ENCODE data around the gene TUBGCP3.

Gene TUBGCP3

DNA sequence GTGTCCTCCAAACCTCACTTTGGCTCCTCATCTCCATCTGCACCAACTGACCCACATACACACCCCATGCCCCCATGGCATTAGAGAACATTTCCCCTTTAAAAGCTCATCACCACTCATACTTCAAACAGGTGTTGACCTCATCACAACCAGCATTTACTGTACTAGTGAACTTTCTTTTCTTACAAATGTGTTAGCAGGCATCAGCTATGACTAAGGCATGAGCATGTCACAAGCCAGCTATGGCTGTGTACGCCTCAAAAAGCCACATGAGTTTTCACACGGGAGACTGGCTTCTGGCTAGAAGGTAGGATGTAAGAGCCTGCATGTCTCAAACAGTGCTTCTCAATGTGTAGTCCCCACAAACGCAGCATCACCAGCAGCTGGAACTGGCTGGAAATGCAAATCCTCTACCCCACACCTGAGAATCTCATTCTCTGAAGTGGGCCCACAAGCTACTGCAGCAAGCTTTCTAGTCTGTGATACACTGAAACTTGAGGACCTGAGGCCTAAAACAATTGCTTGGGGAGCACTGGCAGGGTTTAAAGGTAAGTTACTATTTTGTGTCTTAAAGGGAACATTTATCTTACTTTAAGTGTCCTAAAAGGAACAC, 66.8 kb downstream of the TUBGCP3 start:
- DNase-seq (ENCODE audit: low read depth, low spot score), result no peak
- H3K9ac ChIP-seq (ENCODE audit: insufficient read length, low read depth), result no peak overlapping the region
- H3K4me1 ChIP-seq (ENCODE audit: insufficient read depth, insufficient read length), result no peaks in the 10 kb centered on the region
- no peak overlapping the region for H3K4me3 ChIP-seq (ENCODE audit: insufficient read length, low read depth)
- H3K9me3 ChIP-seq (ENCODE audit: insufficient read depth, low read length), result no peaks in the 10 kb centered on the region
- peaks cover 61% of the 10 kb centered on the region for H3K36me3 ChIP-seq (ENCODE audit: insufficient read depth, insufficient read length, low read length)
- H3K27me3 ChIP-seq (ENCODE audit: insufficient read depth, insufficient read length), result no peaks in the 10 kb centered on the region
- no peak for TF ChIP-seq YY1 (IDR thresholded peaks at IDR 0.05; ENCODE audit: insufficient read depth, insufficient read length)
- TF ChIP-seq SUZ12 (IDR thresholded peaks at IDR 0.05; ENCODE audit: extremely low read depth, insufficient read depth, insufficient read length), result no peak
- TF ChIP-seq ZNF274 (IDR thresholded peaks at IDR 0.05; ENCODE audit: low read depth, low read length), result no peak

DNA sequence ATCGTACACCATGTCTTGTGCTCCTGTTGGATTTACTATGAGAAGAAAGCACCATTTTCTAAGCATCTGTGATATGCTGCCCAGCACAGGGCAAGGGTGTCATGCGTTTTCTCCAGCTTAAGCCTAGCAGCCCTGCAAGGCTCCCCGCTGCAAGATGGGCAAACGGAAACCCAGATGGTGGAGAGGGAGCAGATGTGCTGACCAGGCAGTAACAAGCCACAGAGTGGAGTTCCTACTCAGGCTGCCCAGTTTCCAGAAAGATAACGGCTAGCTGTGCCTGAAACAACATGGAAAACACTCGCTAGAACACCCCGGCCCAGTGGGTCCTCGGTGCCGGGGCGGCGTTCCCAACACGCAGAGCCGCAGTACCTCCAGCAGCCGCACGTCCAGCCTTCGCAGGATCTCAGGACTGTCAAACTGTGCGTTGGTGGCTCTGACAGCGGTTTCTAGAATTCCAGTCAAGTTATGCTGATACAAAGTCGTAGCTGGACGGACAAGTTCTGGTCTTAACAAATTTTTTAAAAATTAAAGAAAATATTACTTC, 68.4 kb downstream of the TUBGCP3 start:
- Histone ChIP-seq H3K36me3 (ENCODE audit: insufficient read depth, insufficient read length, low read length) (peaks cover 59% of the 10 kb centered on the region), H3K4me3 (ENCODE audit: insufficient read length, low read depth) (no peak overlapping the region), H3K9me3 (ENCODE audit: insufficient read depth, low read length) (no peaks in the 10 kb centered on the region), H3K9ac (ENCODE audit: insufficient read length, low read depth) (no peak overlapping the region), H3K27me3 (ENCODE audit: insufficient read depth, insufficient read length) (no peaks in the 10 kb centered on the region), H3K4me1 (ENCODE audit: insufficient read depth, insufficient read length) (no peaks in the 10 kb centered on the region)
- no peak for DNase-seq (ENCODE audit: low read depth, low spot score)
- no peak for TF ChIP-seq ZNF274 (IDR thresholded peaks at IDR 0.05; ENCODE audit: low read depth, low read length)
- TF ChIP-seq YY1 (IDR thresholded peaks at IDR 0.05; ENCODE audit: insufficient read depth, insufficient read length), result no peak

DNA sequence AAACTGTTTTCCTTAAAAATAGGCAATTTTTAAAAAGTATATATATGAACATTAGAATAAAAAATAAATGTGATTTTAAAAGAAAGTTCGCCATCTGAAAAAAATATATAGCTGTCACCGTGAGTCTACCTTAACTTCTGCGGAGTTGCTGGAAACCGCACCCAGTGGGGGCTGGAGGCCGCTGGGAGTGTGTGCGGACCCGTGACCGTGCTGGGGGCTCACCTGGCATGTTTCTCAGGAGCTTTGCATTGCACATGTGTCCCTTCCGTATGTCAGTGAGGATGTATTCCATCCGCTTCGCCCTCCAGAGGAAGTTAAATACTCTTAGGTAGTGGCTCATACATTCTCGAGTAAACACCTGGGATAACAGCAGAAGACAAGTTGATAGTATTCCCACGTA, 71.7 kb downstream of the TUBGCP3 start:
- no peaks in the 10 kb centered on the region for H3K4me1 ChIP-seq (ENCODE audit: insufficient read depth, insufficient read length)
- no peaks in the 10 kb centered on the region for H3K27me3 ChIP-seq (ENCODE audit: insufficient read depth, insufficient read length)
- no peaks in the 10 kb centered on the region for H3K9me3 ChIP-seq (ENCODE audit: insufficient read depth, low read length)
- peaks cover 47% of the 10 kb centered on the region for H3K36me3 ChIP-seq (ENCODE audit: insufficient read depth, insufficient read length, low read length)
- TF ChIP-seq ZNF274 (IDR thresholded peaks at IDR 0.05; ENCODE audit: low read depth, low read length) (no peak), YY1 (IDR thresholded peaks at IDR 0.05; ENCODE audit: insufficient read depth, insufficient read length) (no peak), SUZ12 (IDR thresholded peaks at IDR 0.05; ENCODE audit: extremely low read depth, insufficient read depth, insufficient read length) (no peak)
- no peak overlapping the region for H3K9ac ChIP-seq (ENCODE audit: insufficient read length, low read depth)
- DNase-seq (ENCODE audit: low read depth, low spot score), result no peak
- no peak overlapping the region for H3K4me3 ChIP-seq (ENCODE audit: insufficient read length, low read depth)

- Histone ChIP-seq H3K9me3 (ENCODE audit: insufficient read depth, low read length) (no peaks in the 10 kb centered on the region), H3K4me3 (ENCODE audit: insufficient read length, low read depth) (no peak overlapping the region), H3K4me1 (ENCODE audit: insufficient read depth, insufficient read length) (no peaks in the 10 kb centered on the region), H3K36me3 (ENCODE audit: insufficient read depth, insufficient read length, low read length) (peaks cover 42% of the 10 kb centered on the region), H3K27me3 (ENCODE audit: insufficient read depth, insufficient read length) (no peaks in the 10 kb centered on the region), H3K9ac (ENCODE audit: insufficient read length, low read depth) (no peak overlapping the region)
- DNase-seq (ENCODE audit: low read depth, low spot score), result no peak
- no peak for TF ChIP-seq ZNF274 (IDR thresholded peaks at IDR 0.05; ENCODE audit: low read depth, low read length)
- no peak for TF ChIP-seq SUZ12 (IDR thresholded peaks at IDR 0.05; ENCODE audit: extremely low read depth, insufficient read depth, insufficient read length)
- no peak for TF ChIP-seq YY1 (IDR thresholded peaks at IDR 0.05; ENCODE audit: insufficient read depth, insufficient read length)
These were observed 74.2 kb downstream of the TUBGCP3 start for GRCh38 chr13:112513761-112514160.

- no peaks in the 10 kb centered on the region for H3K9me3 ChIP-seq (ENCODE audit: insufficient read depth, low read length)
- H3K9ac ChIP-seq (ENCODE audit: insufficient read length, low read depth), result no peak overlapping the region
- no peak for TF ChIP-seq SUZ12 (IDR thresholded peaks at IDR 0.05; ENCODE audit: extremely low read depth, insufficient read depth, insufficient read length)
- TF ChIP-seq YY1 (IDR thresholded peaks at IDR 0.05; ENCODE audit: insufficient read depth, insufficient read length), result no peak
- no peak overlapping the region for H3K4me3 ChIP-seq (ENCODE audit: insufficient read length, low read depth)
- peaks cover 5% of the 10 kb centered on the region for H3K4me1 ChIP-seq (ENCODE audit: insufficient read depth, insufficient read length)
- no peaks in the 10 kb centered on the region for H3K27me3 ChIP-seq (ENCODE audit: insufficient read depth, insufficient read length)
- peaks cover 43% of the 10 kb centered on the region for H3K36me3 ChIP-seq (ENCODE audit: insufficient read depth, insufficient read length, low read length)
- DNase-seq (ENCODE audit: low read depth, low spot score), result no peak
These were observed 76.8 kb downstream of the TUBGCP3 start for GRCh38 chr13:112510987-112511685.

DNA sequence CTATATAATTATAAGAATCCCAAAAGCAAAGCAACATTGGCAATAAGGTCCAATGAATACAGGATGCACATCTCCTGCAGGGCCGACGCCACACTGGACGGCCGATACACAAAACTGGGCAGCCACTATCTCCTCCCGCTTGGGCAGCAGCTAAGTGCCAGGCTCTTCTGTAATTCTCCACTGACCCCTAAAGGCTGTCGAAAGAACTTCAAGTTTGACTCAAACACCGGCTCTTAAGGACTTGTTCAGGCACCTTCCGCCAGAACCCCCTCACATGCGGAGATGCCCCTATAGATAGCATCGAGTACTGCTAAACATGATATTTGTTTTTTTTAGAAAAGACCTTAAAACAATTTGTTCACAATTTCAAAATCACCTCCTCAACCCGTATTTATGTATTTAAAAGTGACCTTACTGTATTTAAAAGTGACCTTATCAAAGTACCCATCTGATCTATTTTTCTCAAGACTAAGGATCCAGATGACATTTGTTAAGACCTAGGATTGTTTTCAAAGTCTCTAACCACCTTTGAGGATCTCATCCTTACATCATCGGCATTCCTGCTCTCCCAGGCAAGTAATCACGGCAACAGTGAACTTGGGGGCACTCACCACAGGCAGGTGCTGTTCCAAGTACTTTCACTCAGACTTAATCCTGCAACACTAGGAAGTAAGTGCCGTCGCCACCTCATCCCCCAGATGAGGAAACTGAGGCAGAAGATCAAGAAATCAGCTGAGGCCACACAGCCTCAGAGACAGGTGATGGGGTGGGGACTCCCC, 77.8 kb downstream of the TUBGCP3 start:
- Histone ChIP-seq H3K27me3 (ENCODE audit: insufficient read depth, insufficient read length) (no peaks in the 10 kb centered on the region), H3K4me3 (ENCODE audit: insufficient read length, low read depth) (no peak overlapping the region), H3K36me3 (ENCODE audit: insufficient read depth, insufficient read length, low read length) (peaks cover 42% of the 10 kb centered on the region), H3K9me3 (ENCODE audit: insufficient read depth, low read length) (no peaks in the 10 kb centered on the region), H3K9ac (ENCODE audit: insufficient read length, low read depth) (no peak overlapping the region), H3K4me1 (ENCODE audit: insufficient read depth, insufficient read length) (peaks cover 5% of the 10 kb centered on the region)
- TF ChIP-seq YY1 (IDR thresholded peaks at IDR 0.05; ENCODE audit: insufficient read depth, insufficient read length), result no peak
- no peak for TF ChIP-seq SUZ12 (IDR thresholded peaks at IDR 0.05; ENCODE audit: extremely low read depth, insufficient read depth, insufficient read length)
- no peak for TF ChIP-seq ZNF274 (IDR thresholded peaks at IDR 0.05; ENCODE audit: low read depth, low read length)
- peak; percentile 71 for DNase-seq (ENCODE audit: low read depth, low spot score)

GRCh38 chr13:112509190-112509589, 78.8 kb downstream of the TUBGCP3 start:
- H3K4me1 ChIP-seq (ENCODE audit: insufficient read depth, insufficient read length), result peaks cover 5% of the 10 kb centered on the region
- H3K27me3 ChIP-seq (ENCODE audit: insufficient read depth, insufficient read length), result no peaks in the 10 kb centered on the region
- TF ChIP-seq YY1 (IDR thresholded peaks at IDR 0.05; ENCODE audit: insufficient read depth, insufficient read length) (no peak), ZNF274 (IDR thresholded peaks at IDR 0.05; ENCODE audit: low read depth, low read length) (no peak), SUZ12 (IDR thresholded peaks at IDR 0.05; ENCODE audit: extremely low read depth, insufficient read depth, insufficient read length) (no peak)
- DNase-seq (ENCODE audit: low read depth, low spot score), result no peak
- peaks cover 48% of the 10 kb centered on the region for H3K36me3 ChIP-seq (ENCODE audit: insufficient read depth, insufficient read length, low read length)
- H3K9me3 ChIP-seq (ENCODE audit: insufficient read depth, low read length), result no peaks in the 10 kb centered on the region
- H3K9ac ChIP-seq (ENCODE audit: insufficient read length, low read depth), result no peak overlapping the region
- H3K4me3 ChIP-seq (ENCODE audit: insufficient read length, low read depth), result no peak overlapping the region
